PC-3 (cell line): ENCODE measurements around the gene SHANK3. TPM values are rescaled to one million over a fixed set of nuclear protein-coding genes. Genes with fewer than 3 reads are reported as not detected.

Experiments used
- ATAC-seq: fragments of 200-7000 bp; cut with Tn5 transposase; 2 replicates; pipeline ENCODE4 v1.9.1; 2020; ENCODE audit warnings: mild to moderate bottlenecking, moderate library complexity
- Bru-seq: library from RNA; stranded (reverse); fragments of 400-500 nt; gene quantifications from one replicate; lab custom pipeline; 2021; lab: Mats Ljungman, UMichigan
- BruChase-seq, 2 experiments: library from RNA; stranded (reverse); fragments of 400-500 nt; gene quantifications; one replicate each; lab custom pipeline; 2021; lab: Mats Ljungman, UMichigan
- BruUV-seq: library from RNA; stranded (reverse); fragments of 400-500 nt; replicated peaks from 2 replicates; lab custom pipeline; 2021; lab: Mats Ljungman, UMichigan
- CTCF ChIA-PET: fragments of 300-600 bp; sonication (Branson Sonifier 250); formaldehyde crosslinking; loops from one replicate; lab custom pipeline; 2022; ENCODE audit warnings: antibody characterized with exemption; lab: Charles Lee
- POLR2A ChIA-PET: fragments of 300-600 bp; sonication (Branson Sonifier 250); formaldehyde crosslinking; loops from one replicate; lab custom pipeline; 2022; ENCODE audit warnings: antibody characterized with exemption; ENCODE audit not compliant: unreplicated experiment; lab: Charles Lee
- DNase-seq: peaks from one replicate; pipeline ENCODE4 v3.0.0-alpha.2; 2015
- H2AFZ ChIP-seq: fragments of 300-600 bp; sonication (generic); 2 replicates; pipeline ENCODE4 v1.6.0; 2016; ENCODE audit warnings: antibody characterized with exemption, low read length
- H3F3A ChIP-seq: fragments of 300-600 bp; sonication (generic); one replicate; pipeline ENCODE4 v1.6.0; 2017; ENCODE audit warnings: antibody characterized with exemption, low read length, control low read depth, mild to moderate bottlenecking; ENCODE audit not compliant: unreplicated experiment
- H3K27ac ChIP-seq: fragments of 300-600 bp; sonication (generic); 2 replicates; pipeline ENCODE4 v1.5.1; 2016; ENCODE audit warnings: mild to moderate bottlenecking, low read length
- H3K27me3 ChIP-seq: fragments of 300-600 bp; sonication (generic); 2 replicates; pipeline ENCODE4 v1.6.1; 2016; ENCODE audit warnings: low read length, mixed read lengths
- H3K36me3 ChIP-seq: fragments of 300-600 bp; sonication (generic); 2 replicates; pipeline ENCODE4 v1.6.1; 2016; ENCODE audit warnings: low read depth, mixed run types, low read length, mixed read lengths
- H3K4me1 ChIP-seq: fragments of 300-600 bp; sonication (generic); 2 replicates; pipeline ENCODE4 v1.5.1; 2016; ENCODE audit warnings: low read length; ENCODE audit not compliant: insufficient read depth
- H3K4me2 ChIP-seq: fragments of 300-600 bp; sonication (generic); 2 replicates; pipeline ENCODE4 v1.6.0; 2016; ENCODE audit warnings: low read length
- H3K4me3 ChIP-seq: fragments of 300-600 bp; sonication (generic); 2 replicates; pipeline ENCODE4 v1.5.1; 2016; ENCODE audit warnings: mild to moderate bottlenecking, low read length, mixed read lengths
- H3K79me2 ChIP-seq: fragments of 300-600 bp; sonication (generic); 2 replicates; pipeline ENCODE4 v1.6.1; 2017; ENCODE audit warnings: low read length, mixed read lengths
- H3K9ac ChIP-seq: fragments of 300-600 bp; sonication (generic); 2 replicates; pipeline ENCODE4 v1.6.0; 2016; ENCODE audit warnings: mild to moderate bottlenecking, low read length
- H3K9me2 ChIP-seq: fragments of 300-600 bp; sonication (generic); replicated peaks from 2 replicates; pipeline ENCODE4 v1.6.1; 2016; ENCODE audit warnings: mixed run types, low read length, mixed read lengths
- H3K9me3 ChIP-seq: fragments of 300-600 bp; sonication (generic); 2 replicates; pipeline ENCODE4 v1.6.1; 2016; ENCODE audit warnings: low read length, mixed read lengths
- H4K20me1 ChIP-seq: fragments of 300-600 bp; sonication (generic); 2 replicates; pipeline ENCODE4 v1.6.1; 2016; ENCODE audit warnings: low read length, mixed read lengths
- EZH2 ChIP-seq: fragments of 300-600 bp; sonication (generic); IDR thresholded peaks from one replicate; pipeline ENCODE4 v1.6.1; 2017; ENCODE audit warnings: antibody characterized with exemption, mild to moderate bottlenecking, low read length; ENCODE audit not compliant: unreplicated experiment
- EZH2phosphoT487 ChIP-seq: fragments of 300-600 bp; sonication (generic); IDR thresholded peaks from 2 replicates; pipeline ENCODE4 v1.6.1; 2018; ENCODE audit warnings: mild to moderate bottlenecking, antibody characterized with exemption, low read length, borderline replicate concordance
- intact Hi-C: fragments of 100-400 bp; cut with micrococcal nuclease; formaldehyde crosslinking; loops from 2 replicates; pipeline ENCODE4 v1.9.0; 2023
- long read RNA-seq: library from polyadenylated mRNA; unstranded; transcript quantifications from one replicate; pipeline ENCODE4 v2.0.0, GENCODE V29; 2021; ENCODE audit not compliant: unreplicated experiment
- total RNA-seq: library from RNA; depleted of rRNA; stranded (reverse); fragments of >200 nt; gene quantifications from 2 replicates; pipeline ENCODE4 v1.2.3, GENCODE V29; 2014; rRNA removed
- TF ChIP-seq, protein P1 (sequence below): fragments of 300-600 bp; sonication (generic); conservative IDR thresholded peaks from 2 replicates; pipeline ENCODE4 v1.5.1; 2017; ENCODE audit warnings: antibody characterized with exemption, low read depth, mild to moderate bottlenecking, low read length

Gene SHANK3
- total RNA-seq (3.7 and 6.8 TPM in 2 replicates), Bru-seq, nascent RNA (percentile 37 among the genes with signal in this experiment), BruChase-seq, experiment 1, labeled RNA remaining after a 6-hour chase (percentile 45 among the genes with signal in this experiment), BruChase-seq, experiment 2, labeled RNA remaining after a 2-hour chase (percentile 42 among the genes with signal in this experiment)
- long read RNA-seq, partial matches to known transcripts = 16 of 19 reads
- long read RNA-seq, other reads (novel, unspliced or antisense) = 3 of 19 reads

- intact Hi-C loops = no loop called here
- no peak within 1 kb of the TSS for H3K27ac ChIP-seq
- H2AFZ ChIP-seq = no peak within 1 kb of the TSS
- no peak within 1 kb of the TSS for H3K9ac ChIP-seq
- H3K4me3 ChIP-seq = no peak within 1 kb of the TSS
- ATAC-seq (no peak), DNase-seq (no peak)
- POLR2A ChIA-PET = no interaction called here
- H3K4me2 ChIP-seq = no peak within 1 kb of the TSS
- CTCF ChIA-PET = no interaction called here
- H3K4me1 ChIP-seq = peaks cover 4% of the 10 kb centered on the region; the same call in 1 of the 2 replicates
- H3K27me3 ChIP-seq = no peaks in the 10 kb centered on the region
- BruUV-seq = no TSS peak
- H3K79me2 ChIP-seq = no peaks in the 10 kb centered on the region
- no peaks in the 10 kb centered on the region for H3K36me3 ChIP-seq
- H3F3A ChIP-seq = no peaks in the 10 kb centered on the region
- H3K9me3 ChIP-seq = no peaks in the 10 kb centered on the region
- H4K20me1 ChIP-seq = no peaks in the 10 kb centered on the region
- no peak for TF ChIP-seq EZH2phosphoT487
- TF ChIP-seq EZH2 = no peak
- TF ChIP-seq, protein P1, sequence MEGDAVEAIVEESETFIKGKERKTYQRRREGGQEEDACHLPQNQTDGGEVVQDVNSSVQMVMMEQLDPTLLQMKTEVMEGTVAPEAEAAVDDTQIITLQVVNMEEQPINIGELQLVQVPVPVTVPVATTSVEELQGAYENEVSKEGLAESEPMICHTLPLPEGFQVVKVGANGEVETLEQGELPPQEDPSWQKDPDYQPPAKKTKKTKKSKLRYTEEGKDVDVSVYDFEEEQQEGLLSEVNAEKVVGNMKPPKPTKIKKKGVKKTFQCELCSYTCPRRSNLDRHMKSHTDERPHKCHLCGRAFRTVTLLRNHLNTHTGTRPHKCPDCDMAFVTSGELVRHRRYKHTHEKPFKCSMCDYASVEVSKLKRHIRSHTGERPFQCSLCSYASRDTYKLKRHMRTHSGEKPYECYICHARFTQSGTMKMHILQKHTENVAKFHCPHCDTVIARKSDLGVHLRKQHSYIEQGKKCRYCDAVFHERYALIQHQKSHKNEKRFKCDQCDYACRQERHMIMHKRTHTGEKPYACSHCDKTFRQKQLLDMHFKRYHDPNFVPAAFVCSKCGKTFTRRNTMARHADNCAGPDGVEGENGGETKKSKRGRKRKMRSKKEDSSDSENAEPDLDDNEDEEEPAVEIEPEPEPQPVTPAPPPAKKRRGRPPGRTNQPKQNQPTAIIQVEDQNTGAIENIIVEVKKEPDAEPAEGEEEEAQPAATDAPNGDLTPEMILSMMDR = no peak
- H3K9me2 ChIP-seq = no peaks in the 10 kb centered on the region
Observed at GRCh38 chr22:50672471-50673230, at the start of gene SHANK3. SHANK3 (plus strand) TSS chr22:50672823.

DNA sequence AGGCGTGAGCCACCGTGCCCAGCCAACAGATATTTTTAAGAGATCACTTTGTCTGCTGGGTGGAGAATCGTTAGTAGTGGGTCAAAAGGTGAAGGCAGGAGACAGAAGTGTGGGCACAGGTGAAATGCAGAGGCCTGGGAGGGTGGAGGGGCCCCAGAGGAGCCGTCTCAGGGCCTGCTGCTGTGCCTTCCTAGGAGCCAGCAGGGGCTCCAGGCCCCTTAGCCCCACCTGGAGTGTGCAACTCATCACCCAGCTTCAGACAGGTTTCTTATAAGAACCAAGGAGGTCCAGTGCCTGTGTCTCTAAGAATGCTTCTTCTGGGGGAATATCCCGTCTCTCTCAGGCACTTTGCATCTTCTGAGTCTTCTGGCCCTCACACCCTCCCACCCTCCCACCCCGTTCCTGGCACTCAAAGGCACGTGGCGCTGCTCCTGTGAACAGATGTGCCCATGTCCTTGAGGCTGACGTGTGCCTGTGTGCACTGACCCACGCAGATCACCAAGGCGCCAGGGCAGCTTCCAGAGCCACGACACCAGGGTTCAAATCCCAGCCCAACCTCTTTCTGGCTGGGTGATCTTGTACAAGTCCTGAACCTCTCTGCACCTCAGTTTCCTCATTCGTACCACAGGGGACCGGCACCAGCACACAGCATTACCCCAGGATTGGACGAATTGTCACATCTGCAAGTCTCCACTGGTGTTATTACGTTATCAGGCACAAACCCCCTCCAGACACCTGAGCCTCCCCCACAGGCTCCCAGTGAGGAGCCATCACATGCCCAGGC, 48.1 kb upstream of the SHANK3 start:
- no peak overlapping the region for H3K9ac ChIP-seq
- no peaks in the 10 kb centered on the region for H3F3A ChIP-seq
- no peak overlapping the region for H3K27ac ChIP-seq
- peaks cover 3% of the 10 kb centered on the region; the same call in 1 of the 2 replicates for H3K79me2 ChIP-seq
- no peak overlapping the region for H2AFZ ChIP-seq
- POLR2A ChIA-PET = no interaction called here
- H3K4me3 ChIP-seq = no peak overlapping the region
- H4K20me1 ChIP-seq = no peaks in the 10 kb centered on the region
- intact Hi-C loops = loop anchor here (5.0 kb wide), 1 partner anchor 97 kb away; the partner anchor contains the start of gene SCO2
- H3K4me1 ChIP-seq = peaks cover 28% of the 10 kb centered on the region
- no peak for ATAC-seq
- H3K36me3 ChIP-seq = no peaks in the 10 kb centered on the region
- no peaks in the 10 kb centered on the region for H3K27me3 ChIP-seq
- no peaks in the 10 kb centered on the region for H3K9me3 ChIP-seq
- no TSS peak for BruUV-seq
- no peak for DNase-seq
- no peak overlapping the region for H3K4me2 ChIP-seq
- TF ChIP-seq, protein P1 = no peak
- TF ChIP-seq EZH2phosphoT487 = no peak
- no peak for TF ChIP-seq EZH2
- H3K9me2 ChIP-seq = no peaks in the 10 kb centered on the region
- CTCF ChIA-PET = no interaction called here
